A549 (cell line): ENCODE data around the gene SLC25A26. TPM values are rescaled to one million over a fixed set of nuclear protein-coding genes. Genes with fewer than 3 reads are reported as not detected.
"Not testable (repeated sequence)": the region's sequence is repeated elsewhere in the genome, so short reads cannot be mapped to it uniquely, and the experiment has no call there.

Experiments
- ATAC-seq, 2 experiments: fragments of 200-7000 bp in 1 of 2; fragments of >200 bp in 1 of 2; cut with Nextera tagmentation in 1 of 2; cut with Tn5 transposase in 1 of 2; 3 replicates each; pipeline versions ENCODE4 v1.8.0 to v1.9.1; 2018 to 2020; ENCODE audit warnings: mild to moderate bottlenecking in 1 of 2, moderate library complexity in 1 of 2
- CTCF ChIA-PET: fragments of 300-600 bp; sonication (Branson Sonifier 250); formaldehyde crosslinking; extraction: SDS; loops from one replicate; lab custom pipeline; 2021; ENCODE audit warnings: antibody characterized with exemption, inconsistent platforms; lab: Yijun Ruan, JAX
- POLR2A ChIA-PET: fragments of 350-600 bp; formaldehyde crosslinking; extraction: SDS; loops from one replicate; lab custom pipeline; 2021; ENCODE audit warnings: antibody characterized with exemption, inconsistent platforms; lab: Yijun Ruan, JAX
- DNase-seq, 2 experiments: peaks; one replicate each; pipeline versions ENCODE4 v3.0.0 to v3.0.0-alpha.2; 2011 to 2016; ENCODE audit warnings: low read depth in 1 of 2, low spot score in 1 of 2
- FAIRE-seq: peaks from 2 replicates; lab custom pipeline; 2011; peaks lifted over from hg19 to GRCh38; lab: Jason Lieb, UNC
- H3K27ac ChIP-seq, 2 experiments: fragments of >200 bp; sonication (Bioruptor Twin); formaldehyde crosslinking; 3 replicates each; pipeline ENCODE4 v1.5.1; 2016 to 2017
- H3K4me1 ChIP-seq: fragments of >200 bp; sonication (Bioruptor Twin); formaldehyde crosslinking; 3 replicates; pipeline ENCODE4 v1.6.1; 2016
- H3K4me2 ChIP-seq: fragments of >200 bp; sonication (Bioruptor Twin); formaldehyde crosslinking; 3 replicates; pipeline ENCODE4 v1.6.1; 2016
- H3K4me3 ChIP-seq: fragments of >200 bp; sonication (Bioruptor Twin); formaldehyde crosslinking; 3 replicates; pipeline ENCODE4 v1.5.1; 2016
- H3K9me3 ChIP-seq: fragments of >200 bp; sonication (Bioruptor Twin); formaldehyde crosslinking; 3 replicates; pipeline ENCODE4 v1.6.1; 2016
- CEBPB ChIP-seq, 2 experiments: fragments of >200 bp in 1 of 2; sonication (Bioruptor Twin) in 1 of 2; formaldehyde crosslinking in 1 of 2; IDR thresholded peaks; 2 replicates each; pipeline ENCODE4 v1.6.1; 2012 to 2016
- CHD4 ChIP-seq: fragments of 200-600 bp; sonication (generic); IDR thresholded peaks from 2 replicates; pipeline ENCODE4 v1.6.1; 2016; ENCODE audit warnings: antibody characterized with exemption, mild to moderate bottlenecking, borderline replicate concordance
- EP300 ChIP-seq, 2 experiments: fragments of >200 bp; sonication (Bioruptor Twin); formaldehyde crosslinking; IDR thresholded peaks; 2 replicates in 1 of 2; 3 replicates in 1 of 2; pipeline ENCODE4 v1.6.1; 2016 to 2017
- ESRRA ChIP-seq: fragments of 150-350 bp; IDR thresholded peaks from 2 replicates; pipeline ENCODE4 v1.6.1; 2014; ENCODE audit warnings: mild to moderate bottlenecking, low read length, borderline replicate concordance
- FOSB ChIP-seq: fragments of 250-450 bp; sonication (Bioruptor Pico); IDR thresholded peaks from 2 replicates; pipeline ENCODE4 v1.5.0; 2020; ENCODE audit warnings: mild to moderate bottlenecking, moderate library complexity
- FOXS1 ChIP-seq: fragments of 250-450 bp; sonication (Bioruptor Pico); IDR thresholded peaks from 2 replicates; pipeline ENCODE4 v1.5.0; 2020; ENCODE audit warnings: mild to moderate bottlenecking, moderate library complexity
- GATA3 ChIP-seq: IDR thresholded peaks from 2 replicates; pipeline ENCODE4 v1.6.1; 2012; ENCODE audit warnings: borderline replicate concordance
- KDM1A ChIP-seq: fragments of 200-600 bp; sonication (generic); IDR thresholded peaks from 2 replicates; pipeline ENCODE4 v1.6.1; 2016; ENCODE audit warnings: low read depth, mild to moderate bottlenecking
- KDM5A ChIP-seq: fragments of 200-600 bp; sonication (generic); IDR thresholded peaks from 2 replicates; pipeline ENCODE4 v1.6.1; 2016; ENCODE audit warnings: antibody characterized with exemption, mild to moderate bottlenecking
- NFE2L2 ChIP-seq: fragments of 150-350 bp; conservative IDR thresholded peaks from 2 replicates; pipeline ENCODE4 v1.6.1; 2014; ENCODE audit warnings: low read length
- PHF8 ChIP-seq: fragments of 200-600 bp; sonication (generic); IDR thresholded peaks from 2 replicates; pipeline ENCODE4 v1.6.1; 2016; ENCODE audit warnings: low read depth, mild to moderate bottlenecking, antibody characterized with exemption, moderate library complexity, borderline replicate concordance
- POLR2AphosphoS2 ChIP-seq: conservative IDR thresholded peaks from 2 replicates; pipeline ENCODE4 v1.6.1; 2012; ENCODE audit warnings: low read length, improper control_type of control experiment, inconsistent platforms
- RARB ChIP-seq: fragments of 250-450 bp; sonication (Bioruptor Pico); IDR thresholded peaks from 2 replicates; pipeline ENCODE4 v1.8.0; 2021; ENCODE audit warnings: mild to moderate bottlenecking, moderate library complexity
- RCOR1 ChIP-seq: fragments of 150-350 bp; IDR thresholded peaks from 2 replicates; pipeline ENCODE4 v1.6.1; 2014; ENCODE audit warnings: antibody characterized with exemption, low read length, low read depth
- RNF2 ChIP-seq: fragments of 200-600 bp; sonication (generic); IDR thresholded peaks from 2 replicates; pipeline ENCODE4 v1.6.1; 2016; ENCODE audit warnings: low read depth, mild to moderate bottlenecking, antibody characterized with exemption, moderate library complexity, borderline replicate concordance
- SMC3 ChIP-seq: fragments of >200 bp; sonication (Bioruptor Twin); formaldehyde crosslinking; IDR thresholded peaks from 3 replicates; pipeline ENCODE4 v1.6.1; 2018; ENCODE audit warnings: inconsistent platforms
- SREBF2 ChIP-seq: fragments of 450-650 bp; IDR thresholded peaks from 2 replicates; pipeline ENCODE4 v1.6.1; 2014; ENCODE audit warnings: mild to moderate bottlenecking, moderate library complexity
- TFCP2L1 ChIP-seq: fragments of 250-450 bp; sonication (Bioruptor Pico); IDR thresholded peaks from 2 replicates; pipeline ENCODE4 v1.5.0; 2021; ENCODE audit warnings: mild to moderate bottlenecking
- ZC3H11A ChIP-seq: fragments of 450-650 bp; IDR thresholded peaks from 2 replicates; pipeline ENCODE4 v1.6.1; 2014; ENCODE audit warnings: antibody characterized with exemption, mild to moderate bottlenecking
- WGBS: methylation state at CpG from one replicate; pipeline ENCODE4 v1.1.6; 2017; ENCODE audit errors: missing lambda C conversion rate; 5-methylcytosine and 5-hydroxymethylcytosine counted together
- polyA plus RNA-seq, 4 experiments: library from polyadenylated mRNA; depleted of rRNA in 3 of 4; stranded (reverse); fragments of >200 nt; fragmentation: RNase III in 1 of 4; extraction: RNeasy Plus Mini Kit Qiagen cat#74134 plus additional on column Dnase treatment in 1 of 4; gene quantifications; 2 replicates in 3 of 4; 3 replicates in 1 of 4; pipeline ENCODE4 v1.2.3, GENCODE V29; 2011 to 2017
- TF ChIP-seq, protein P1 (sequence below): fragments of >200 bp; sonication (Bioruptor Twin); formaldehyde crosslinking; IDR thresholded peaks from 3 replicates; pipeline ENCODE4 v1.6.1; 2016
- TF ChIP-seq, protein P2 (sequence below): IDR thresholded peaks from 2 replicates; pipeline ENCODE4 v1.6.1; 2012; ENCODE audit warnings: low read depth, borderline replicate concordance
- TF ChIP-seq, protein P3 (sequence below): fragments of 250-450 bp; sonication (Bioruptor Pico); IDR thresholded peaks from 2 replicates; pipeline ENCODE4 v1.5.0; 2020; ENCODE audit warnings: low read depth, mild to moderate bottlenecking, moderate library complexity
- TF ChIP-seq, protein P4 (sequence below): fragments of 450-650 bp; IDR thresholded peaks from 2 replicates; pipeline ENCODE4 v1.6.1; 2014; ENCODE audit warnings: antibody characterized with exemption

SLC25A26 gene
- polyA plus RNA-seq, 2 of the 4 experiments (the other 2 are of a cell fraction): 13.0 to 30.5 TPM

DNA sequence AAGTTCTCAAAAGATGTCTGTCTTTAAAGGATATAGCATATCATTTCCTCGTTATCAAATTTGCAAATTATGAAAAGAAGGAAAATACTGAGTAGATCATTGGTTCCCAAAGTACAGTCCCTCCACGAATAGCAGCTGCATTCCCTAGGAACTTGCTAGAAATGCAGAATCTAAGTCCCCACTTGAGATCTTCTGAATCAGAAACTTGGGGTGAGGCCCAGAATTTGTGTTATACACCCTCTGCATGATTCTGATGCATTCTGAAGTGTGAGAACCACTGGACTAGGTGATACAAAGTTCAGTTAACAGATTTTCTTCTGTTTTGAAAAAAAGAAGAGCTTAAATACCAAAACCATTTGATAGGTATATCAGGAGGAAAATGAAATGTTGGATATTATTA lies 77.1 kb downstream of the SLC25A26 start:
- 78% methylated on average over 2 of the region's 2 CpGs for whole genome bisulfite sequencing
- no peaks in the 10 kb centered on the region for H3K4me1 ChIP-seq
- DNase-seq: no peak
- TF ChIP-seq RNF2: no peak
- no peak for TF ChIP-seq ESRRA
- no peak for TF ChIP-seq RCOR1
- TF ChIP-seq ZC3H11A: no peak
- TF ChIP-seq SMC3: no peak
- no peak for TF ChIP-seq FOXS1 (CRISPR knock-in tag)
- TF ChIP-seq, protein P1, sequence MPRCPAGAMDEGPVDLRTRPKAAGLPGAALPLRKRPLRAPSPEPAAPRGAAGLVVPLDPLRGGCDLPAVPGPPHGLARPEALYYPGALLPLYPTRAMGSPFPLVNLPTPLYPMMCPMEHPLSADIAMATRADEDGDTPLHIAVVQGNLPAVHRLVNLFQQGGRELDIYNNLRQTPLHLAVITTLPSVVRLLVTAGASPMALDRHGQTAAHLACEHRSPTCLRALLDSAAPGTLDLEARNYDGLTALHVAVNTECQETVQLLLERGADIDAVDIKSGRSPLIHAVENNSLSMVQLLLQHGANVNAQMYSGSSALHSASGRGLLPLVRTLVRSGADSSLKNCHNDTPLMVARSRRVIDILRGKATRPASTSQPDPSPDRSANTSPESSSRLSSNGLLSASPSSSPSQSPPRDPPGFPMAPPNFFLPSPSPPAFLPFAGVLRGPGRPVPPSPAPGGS: no peak
- TF ChIP-seq, protein P2, sequence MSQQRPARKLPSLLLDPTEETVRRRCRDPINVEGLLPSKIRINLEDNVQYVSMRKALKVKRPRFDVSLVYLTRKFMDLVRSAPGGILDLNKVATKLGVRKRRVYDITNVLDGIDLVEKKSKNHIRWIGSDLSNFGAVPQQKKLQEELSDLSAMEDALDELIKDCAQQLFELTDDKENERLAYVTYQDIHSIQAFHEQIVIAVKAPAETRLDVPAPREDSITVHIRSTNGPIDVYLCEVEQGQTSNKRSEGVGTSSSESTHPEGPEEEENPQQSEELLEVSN: no peak
- no peak for TF ChIP-seq NFE2L2
- TF ChIP-seq CHD4: no peak
- TF ChIP-seq KDM1A: no peak
- TF ChIP-seq KDM5A: no peak
- TF ChIP-seq, protein P3, sequence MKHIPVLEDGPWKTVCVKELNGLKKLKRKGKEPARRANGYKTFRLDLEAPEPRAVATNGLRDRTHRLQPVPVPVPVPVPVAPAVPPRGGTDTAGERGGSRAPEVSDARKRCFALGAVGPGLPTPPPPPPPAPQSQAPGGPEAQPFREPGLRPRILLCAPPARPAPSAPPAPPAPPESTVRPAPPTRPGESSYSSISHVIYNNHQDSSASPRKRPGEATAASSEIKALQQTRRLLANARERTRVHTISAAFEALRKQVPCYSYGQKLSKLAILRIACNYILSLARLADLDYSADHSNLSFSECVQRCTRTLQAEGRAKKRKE (CRISPR knock-in tag): no peak
- no peak for TF ChIP-seq PHF8
- TF ChIP-seq RARB: no peak
- no peak for TF ChIP-seq FOSB (CRISPR knock-in tag)
- TF ChIP-seq, protein P4, sequence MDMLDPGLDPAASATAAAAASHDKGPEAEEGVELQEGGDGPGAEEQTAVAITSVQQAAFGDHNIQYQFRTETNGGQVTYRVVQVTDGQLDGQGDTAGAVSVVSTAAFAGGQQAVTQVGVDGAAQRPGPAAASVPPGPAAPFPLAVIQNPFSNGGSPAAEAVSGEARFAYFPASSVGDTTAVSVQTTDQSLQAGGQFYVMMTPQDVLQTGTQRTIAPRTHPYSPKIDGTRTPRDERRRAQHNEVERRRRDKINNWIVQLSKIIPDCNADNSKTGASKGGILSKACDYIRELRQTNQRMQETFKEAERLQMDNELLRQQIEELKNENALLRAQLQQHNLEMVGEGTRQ: no peak
- no peak for TF ChIP-seq CEBPB (IDR thresholded peaks at IDR 0.05)
- no peak for TF ChIP-seq SREBF2
- TF ChIP-seq EP300 (IDR thresholded peaks at IDR 0.05): no peak
- no peaks in the 10 kb centered on the region for H3K9me3 ChIP-seq
- no peak overlapping the region for H3K4me3 ChIP-seq
- POLR2A ChIA-PET: no interaction called here
- no peak overlapping the region for H3K4me2 ChIP-seq
- H3K27ac ChIP-seq: no peak overlapping the region
- ATAC-seq: no peak
- no peak for FAIRE-seq
- CTCF ChIA-PET: interaction anchor here (0.9 to 1.2 kb wide), 2 partner anchors 44 to 110 kb away, joined by 3 to 4 read pairs; no protein-coding TSS in a partner anchor

DNA sequence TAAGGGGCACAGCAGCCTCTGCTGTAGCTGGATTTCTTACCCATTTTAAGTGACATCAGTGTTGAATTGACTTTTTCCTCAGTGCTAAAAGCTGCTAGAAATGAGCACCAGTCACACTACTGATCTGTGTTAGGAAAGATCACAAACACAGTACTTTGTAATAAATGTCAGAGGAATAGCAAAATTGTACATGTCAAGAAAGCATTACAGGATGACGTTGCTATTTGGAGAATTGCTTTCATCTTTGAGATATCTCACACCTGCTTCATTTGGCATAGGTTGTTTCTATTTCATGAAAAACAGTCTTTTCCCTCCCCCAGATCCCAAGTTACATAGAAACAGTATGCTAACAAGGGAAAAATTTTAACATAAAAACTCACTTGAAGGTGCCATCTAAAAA lies 77.8 kb downstream of the SLC25A26 start:
- no peak overlapping the region for H3K4me2 ChIP-seq
- H3K27ac ChIP-seq: no peak overlapping the region
- 65% methylated on average over 1 of the region's 1 CpG for WGBS
- no peak overlapping the region for H3K4me3 ChIP-seq
- ChIA-PET POLR2A (no interaction called here), CTCF (no interaction called here)
- no peaks in the 10 kb centered on the region for H3K4me1 ChIP-seq
- no peak for TF ChIP-seq POLR2AphosphoS2
- no peak for TF ChIP-seq TFCP2L1 (CRISPR knock-in tag)
- no peak for TF ChIP-seq GATA3
- TF ChIP-seq, all 56 proteins: peak for 0
- no peak for ATAC-seq
- no peak for FAIRE-seq
- no peak for DNase-seq
- H3K9me3 ChIP-seq: no peaks in the 10 kb centered on the region

DNA sequence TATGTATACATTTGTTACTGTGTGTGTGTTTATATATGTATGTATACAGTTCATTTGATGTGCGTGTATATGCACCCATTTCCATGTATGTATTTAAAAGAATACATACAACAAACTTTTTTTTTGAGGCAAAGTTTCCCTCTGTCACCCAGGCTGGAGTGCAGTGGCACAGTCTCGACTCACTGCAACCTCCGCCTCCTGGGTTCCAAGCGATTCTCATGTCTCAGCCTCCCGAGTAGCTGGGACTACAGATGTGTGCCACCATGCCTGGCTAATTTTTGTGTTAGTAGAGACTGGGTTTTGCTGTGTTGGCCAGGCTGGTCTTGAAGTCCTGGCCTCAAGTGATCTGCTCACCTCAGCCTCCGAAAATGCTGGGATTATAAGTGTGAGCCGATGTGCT lies 78.3 kb downstream of the SLC25A26 start:
- H3K4me1 ChIP-seq, H3K9me3 ChIP-seq, H3K4me2 ChIP-seq, H3K27ac ChIP-seq, ATAC-seq, H3K4me3 ChIP-seq, CTCF ChIA-PET, DNase-seq, FAIRE-seq, POLR2A ChIA-PET: not testable (repeated sequence)
- WGBS: 72% methylated on average over 7 of the region's 7 CpGs
